Cardiac muscle cell (in vitro differentiated cells and primary cell): ENCODE results near the gene TEX26. TPM values are rescaled to one million over a fixed set of nuclear protein-coding genes. Genes with fewer than 3 reads are reported as not detected.
A peak's percentile ranks its signal among the peaks of the same experiment; 100 is the strongest.

Experiments used
- DNase-seq, 2 donors: peaks; one replicate each; pipeline versions ENCODE4 v3.0.0 to v3.0.0-alpha.2; 2010 to 2017; ENCODE audit warnings: low read depth in 1 of 2, low spot score in 1 of 2
- H3K27ac ChIP-seq: fragments of 200-600 bp; sonication (generic); 2 replicates; pipeline ENCODE4 v1.5.1; 2016
- H3K27me3 ChIP-seq: fragments of 200-600 bp; sonication (generic); 2 replicates; pipeline ENCODE4 v1.6.0; 2016; ENCODE audit warnings: control low read depth
- H3K36me3 ChIP-seq: fragments of 200-600 bp; sonication (generic); 2 replicates; pipeline ENCODE4 v1.5.1; 2016; ENCODE audit warnings: control low read depth
- H3K4me1 ChIP-seq: fragments of 200-600 bp; sonication (generic); 2 replicates; pipeline ENCODE4 v1.8.1; 2017; ENCODE audit warnings: low read depth, mild to moderate bottlenecking, mixed run types
- H3K4me3 ChIP-seq: fragments of 200-600 bp; sonication (generic); 2 replicates; pipeline ENCODE4 v1.5.1; 2016; ENCODE audit warnings: mild to moderate bottlenecking
- H3K9me3 ChIP-seq: fragments of 200-600 bp; sonication (generic); 2 replicates; pipeline ENCODE4 v1.5.1; 2017; ENCODE audit warnings: low read depth, mild to moderate bottlenecking, control low read depth
- polyA plus RNA-seq: library from polyadenylated mRNA; unstranded; fragments of >200 nt; fragmentation: Nextera tagmentation; extraction: Ambion mirVana; gene quantifications from 2 replicates; pipeline ENCODE4 v1.2.1, GENCODE V29; 2016
- total RNA-seq: library from RNA; depleted of rRNA; stranded (reverse); fragments of >200 nt; gene quantifications from 2 replicates; pipeline ENCODE4 v1.2.3, GENCODE V29; 2016
- TF ChIP-seq, protein P1 (sequence below): IDR thresholded peaks from 2 replicates; pipeline ENCODE4 v1.5.1; 2012; ENCODE audit warnings: low read depth, mild to moderate bottlenecking, low read length

Gene TEX26
- not detected in 2 replicates for total RNA-seq
- not detected in 2 replicates for polyA plus RNA-seq

DNA sequence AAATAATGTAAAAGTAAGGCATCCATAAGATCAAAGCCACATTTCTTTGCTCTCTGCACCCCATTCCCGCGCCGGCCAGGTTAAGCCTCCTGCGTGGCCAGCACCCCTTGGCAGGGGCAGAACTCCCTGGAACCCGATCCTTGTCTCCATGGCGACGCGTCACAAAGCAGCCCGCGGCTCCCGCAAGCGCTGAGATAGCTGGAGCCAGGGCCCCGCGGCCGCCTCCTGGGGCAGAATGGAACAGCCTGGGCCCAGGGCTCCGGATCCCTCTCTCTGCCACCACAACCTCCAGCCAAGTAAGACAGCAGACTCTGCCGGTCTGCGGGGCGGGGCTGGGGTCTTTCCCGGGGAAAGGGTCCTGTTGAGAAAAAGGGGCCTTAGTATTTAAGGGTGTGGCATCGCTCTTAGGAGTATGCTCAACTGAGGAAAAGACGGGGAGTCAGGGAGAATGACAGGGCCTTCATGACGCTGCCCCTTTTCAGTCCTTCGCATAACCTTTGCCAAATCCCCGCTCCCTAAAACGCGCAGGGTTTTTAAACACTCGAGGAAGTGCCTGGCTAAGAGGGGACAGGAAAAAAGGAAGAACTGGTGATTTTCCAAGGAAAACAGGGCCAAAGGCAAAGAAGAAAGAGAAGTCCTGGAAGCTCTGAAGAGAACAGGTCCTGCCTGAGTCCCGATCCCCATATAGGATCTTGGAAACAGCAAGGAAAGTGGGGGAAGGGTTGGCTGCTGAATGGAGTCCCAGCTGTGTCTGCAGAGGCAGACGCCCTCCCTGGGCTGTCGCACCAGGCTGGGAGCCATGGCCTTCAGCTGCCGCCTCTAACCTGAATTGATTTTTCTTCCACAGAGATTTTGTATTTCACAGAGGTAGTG, at the start of gene TEX26:
TSS of gene TEX26 (plus strand) at position 176 of the 873 bp plus-strand sequence. CDS start at position 236, 60 bp downstream.
- H3K27ac ChIP-seq: no peak within 1 kb of the TSS
- TF ChIP-seq, protein P1, sequence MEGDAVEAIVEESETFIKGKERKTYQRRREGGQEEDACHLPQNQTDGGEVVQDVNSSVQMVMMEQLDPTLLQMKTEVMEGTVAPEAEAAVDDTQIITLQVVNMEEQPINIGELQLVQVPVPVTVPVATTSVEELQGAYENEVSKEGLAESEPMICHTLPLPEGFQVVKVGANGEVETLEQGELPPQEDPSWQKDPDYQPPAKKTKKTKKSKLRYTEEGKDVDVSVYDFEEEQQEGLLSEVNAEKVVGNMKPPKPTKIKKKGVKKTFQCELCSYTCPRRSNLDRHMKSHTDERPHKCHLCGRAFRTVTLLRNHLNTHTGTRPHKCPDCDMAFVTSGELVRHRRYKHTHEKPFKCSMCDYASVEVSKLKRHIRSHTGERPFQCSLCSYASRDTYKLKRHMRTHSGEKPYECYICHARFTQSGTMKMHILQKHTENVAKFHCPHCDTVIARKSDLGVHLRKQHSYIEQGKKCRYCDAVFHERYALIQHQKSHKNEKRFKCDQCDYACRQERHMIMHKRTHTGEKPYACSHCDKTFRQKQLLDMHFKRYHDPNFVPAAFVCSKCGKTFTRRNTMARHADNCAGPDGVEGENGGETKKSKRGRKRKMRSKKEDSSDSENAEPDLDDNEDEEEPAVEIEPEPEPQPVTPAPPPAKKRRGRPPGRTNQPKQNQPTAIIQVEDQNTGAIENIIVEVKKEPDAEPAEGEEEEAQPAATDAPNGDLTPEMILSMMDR: peak; percentile 40
- DNase-seq: peak; percentile 58 to 60
- peaks cover 26% of the 10 kb centered on the region for H3K27me3 ChIP-seq
- H3K36me3 ChIP-seq: no peaks in the 10 kb centered on the region
- H3K4me1 ChIP-seq: no peaks in the 10 kb centered on the region
- no peak within 1 kb of the TSS for H3K4me3 ChIP-seq
- H3K9me3 ChIP-seq: no peaks in the 10 kb centered on the region

DNA sequence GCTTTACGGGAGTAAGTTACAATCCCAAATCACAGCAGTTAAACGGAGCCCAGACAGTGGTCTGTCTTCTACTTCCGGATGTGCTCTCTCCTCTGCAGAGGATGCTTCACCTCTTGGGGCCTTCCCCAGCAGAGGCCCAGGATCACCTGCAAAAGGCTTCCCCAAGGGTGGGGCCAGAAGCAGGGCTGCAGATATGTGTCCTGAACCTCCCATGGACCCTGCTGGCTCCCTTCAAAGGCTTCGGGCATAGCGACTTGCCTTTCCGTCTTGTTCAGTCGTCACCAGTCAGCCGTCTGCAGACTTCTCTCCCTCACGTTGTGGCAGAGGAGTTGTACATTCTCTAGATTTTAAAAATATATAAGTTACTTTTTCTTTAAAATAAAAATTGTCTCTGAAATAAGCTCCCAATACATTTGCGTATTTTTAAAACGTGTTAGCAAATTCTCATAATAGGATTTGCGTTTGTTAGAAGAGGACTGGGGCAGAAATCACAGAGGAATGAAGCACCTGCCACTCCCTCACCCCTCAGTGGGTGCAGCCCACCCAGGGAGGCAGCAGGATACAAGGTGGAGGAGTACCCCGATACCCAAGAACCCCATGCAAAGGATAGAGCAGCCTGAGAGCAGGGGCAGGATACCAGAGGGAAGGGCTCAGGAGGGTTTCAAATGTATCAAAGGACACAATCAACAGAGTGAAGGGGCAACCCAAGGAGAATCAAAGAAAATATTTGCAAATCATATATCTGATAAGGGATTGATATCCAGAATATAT, 49.3 kb upstream of the TEX26 start:
- no peak overlapping the region for H3K4me3 ChIP-seq
- H3K4me1 ChIP-seq: no peaks in the 10 kb centered on the region
- H3K27me3 ChIP-seq: no peaks in the 10 kb centered on the region
- TF ChIP-seq, protein P1: no peak
- no peaks in the 10 kb centered on the region for H3K9me3 ChIP-seq
- no peak overlapping the region for H3K27ac ChIP-seq
- DNase-seq: no peak
- H3K36me3 ChIP-seq: no peaks in the 10 kb centered on the region

GRCh38 chr13:30884543-30884942, 47.9 kb upstream of the TEX26 start:
- Histone ChIP-seq H3K9me3 (no peaks in the 10 kb centered on the region), H3K27me3 (no peaks in the 10 kb centered on the region), H3K4me1 (no peaks in the 10 kb centered on the region), H3K4me3 (no peak overlapping the region), H3K27ac (no peak overlapping the region), H3K36me3 (no peaks in the 10 kb centered on the region)
- no peak for DNase-seq
- TF ChIP-seq, protein P1: no peak

DNA sequence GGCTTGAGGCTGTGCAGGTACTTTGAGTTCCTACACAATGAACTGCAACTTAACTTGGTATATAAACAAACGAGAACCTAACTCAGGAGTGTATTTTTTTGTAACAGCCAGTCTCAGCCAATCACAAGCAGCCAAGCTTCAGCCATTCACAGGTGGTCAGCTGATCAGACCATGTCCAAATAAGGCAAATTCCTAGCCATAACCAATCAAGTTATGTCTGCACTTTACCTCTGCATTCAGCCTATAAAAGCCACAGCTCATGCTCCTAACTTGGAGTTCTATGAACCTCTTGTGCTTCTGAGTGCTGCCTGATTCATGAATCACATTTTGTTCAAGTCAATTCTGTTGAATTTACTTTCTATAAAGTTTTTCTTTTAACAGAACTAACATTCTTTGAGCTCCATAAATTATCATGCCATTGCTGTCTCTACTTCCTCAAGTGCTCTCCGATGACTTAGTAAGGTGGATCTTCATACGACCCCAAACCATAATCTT, 43.2 kb upstream of the TEX26 start:
- no peaks in the 10 kb centered on the region for H3K4me1 ChIP-seq
- H3K4me3 ChIP-seq: no peak overlapping the region
- TF ChIP-seq, protein P1: no peak
- H3K27ac ChIP-seq: no peak overlapping the region
- no peaks in the 10 kb centered on the region for H3K27me3 ChIP-seq
- DNase-seq: no peak
- no peaks in the 10 kb centered on the region for H3K36me3 ChIP-seq
- no peaks in the 10 kb centered on the region for H3K9me3 ChIP-seq

GRCh38 chr13:30892966-30893365, 39.5 kb upstream of the TEX26 start:
- Histone ChIP-seq H3K4me3 (no peak overlapping the region), H3K27ac (no peak overlapping the region), H3K4me1 (no peaks in the 10 kb centered on the region), H3K9me3 (no peaks in the 10 kb centered on the region), H3K27me3 (no peaks in the 10 kb centered on the region), H3K36me3 (no peaks in the 10 kb centered on the region)
- peak; percentile 42 to 75 for DNase-seq
- TF ChIP-seq, protein P1: peak; percentile 76
